MG63 (cell line): ENCODE measurements around the gene HAND1. TPM values are rescaled to one million over a fixed set of nuclear protein-coding genes. Genes with fewer than 3 reads are reported as not detected.

Experiments
- DNase-seq: peaks from one replicate; pipeline ENCODE4 v3.0.0-alpha.2; 2020
- H3K27me3 ChIP-seq: fragments of 250-450 bp; sonication (Bioruptor Pico); 2 replicates; pipeline ENCODE4 v1.5.1; 2020; ENCODE audit warnings: mild to moderate bottlenecking, moderate library complexity
- H3K36me3 ChIP-seq: fragments of 250-450 bp; sonication (Bioruptor Pico); 2 replicates; pipeline ENCODE4 v1.5.1; 2020; ENCODE audit warnings: mild to moderate bottlenecking, moderate library complexity
- H3K4me3 ChIP-seq: fragments of 250-450 bp; sonication (Bioruptor Pico); 2 replicates; pipeline ENCODE4 v1.5.1; 2020; ENCODE audit warnings: mild to moderate bottlenecking, moderate library complexity
- H3K9me3 ChIP-seq: fragments of 250-450 bp; sonication (Bioruptor Pico); 2 replicates; pipeline ENCODE4 v1.5.1; 2020; ENCODE audit warnings: mild to moderate bottlenecking, moderate library complexity
- total RNA-seq: library from RNA; depleted of rRNA; stranded (reverse); fragments of >200 nt; shearing (Covaris generic); gene quantifications from 2 replicates; pipeline ENCODE4 v1.2.3, GENCODE V29; 2014; ENCODE audit warnings: low replicate concordance

Gene HAND1
- total RNA-seq, 1 experiment from 2014 or later: 2.3 TPM

DNA sequence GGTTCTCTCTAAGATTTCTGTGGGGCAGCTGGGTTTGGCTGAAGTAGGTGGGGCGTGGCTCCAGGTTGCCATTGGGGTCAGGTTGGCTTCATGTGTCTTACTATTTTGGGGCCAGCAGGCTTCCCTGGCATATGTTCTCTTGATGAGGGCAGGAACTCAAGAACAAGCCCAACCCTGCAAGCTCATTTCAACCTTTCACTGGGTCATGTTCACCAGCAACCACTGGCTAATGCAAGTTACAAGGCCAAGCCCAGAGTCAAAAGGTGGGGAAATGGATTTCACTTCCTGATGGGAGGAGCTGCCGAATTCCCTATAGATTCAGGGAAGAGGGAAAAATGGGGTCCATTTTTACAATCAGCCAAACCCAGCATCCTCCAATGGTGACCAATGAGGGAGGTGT is 34.0 kb upstream of the HAND1 start:
- no peak for DNase-seq
- Histone ChIP-seq H3K9me3 (no peaks in the 10 kb centered on the region), H3K36me3 (no peaks in the 10 kb centered on the region), H3K27me3 (peaks cover 13% of the 10 kb centered on the region), H3K4me3 (no peak overlapping the region)

DNA sequence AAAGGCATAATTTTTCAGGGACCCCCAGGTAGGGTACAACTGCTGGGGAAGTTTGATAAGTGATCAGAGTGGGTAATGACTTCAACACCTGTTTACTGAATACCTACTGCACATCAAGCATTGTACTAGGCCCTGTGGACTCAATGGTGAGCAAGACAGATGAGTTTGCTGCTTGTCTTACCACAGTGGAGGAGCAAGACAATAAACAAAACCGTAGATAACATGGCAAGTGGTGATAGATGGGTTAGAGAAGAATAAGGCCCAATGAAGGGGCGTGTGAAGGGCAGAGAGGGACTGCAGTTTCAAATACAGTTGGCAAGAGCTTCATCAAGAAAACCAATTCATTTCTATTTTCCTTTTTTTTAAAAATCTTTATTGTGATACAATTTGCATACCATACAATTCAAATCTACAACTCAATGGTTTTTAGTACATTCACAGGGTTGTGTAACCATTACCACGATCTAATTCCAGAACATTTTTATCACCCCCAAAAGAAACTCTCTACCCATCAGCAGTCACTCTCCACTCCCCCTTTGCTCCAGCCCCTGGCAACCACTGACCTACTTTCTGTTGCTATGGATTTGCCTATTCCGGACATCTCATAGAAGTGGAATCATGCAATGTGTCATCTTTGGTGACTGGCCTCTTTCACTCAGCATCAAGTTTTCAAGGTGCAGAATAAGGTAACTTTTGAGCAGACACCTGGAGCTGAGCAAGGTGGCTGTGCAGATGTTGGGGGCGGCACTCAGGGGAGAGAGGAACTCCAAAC is 31.9 kb upstream of the HAND1 start:
- peaks cover 13% of the 10 kb centered on the region for H3K27me3 ChIP-seq

DNA sequence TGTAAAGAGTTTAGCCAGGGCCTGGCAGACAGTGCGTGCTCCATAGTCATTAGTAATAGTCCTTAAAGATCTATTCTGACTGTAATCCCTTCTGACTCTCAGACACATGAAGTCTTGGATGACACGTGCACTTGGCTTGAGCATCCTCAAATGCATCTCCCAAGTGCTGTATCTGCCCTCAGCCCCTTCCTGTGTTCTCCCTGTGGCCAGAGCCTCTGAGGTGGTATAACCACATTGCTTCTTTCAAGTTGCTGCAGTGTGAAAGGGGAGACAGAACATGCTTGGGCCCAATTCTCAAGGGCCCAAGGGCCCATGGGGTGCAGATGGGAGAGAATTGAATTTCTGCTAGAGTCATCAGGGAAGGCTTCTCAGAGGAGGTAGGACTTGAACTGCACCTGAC is 30.1 kb upstream of the HAND1 start:
- DNase-seq: no peak
- Histone ChIP-seq H3K36me3 (no peaks in the 10 kb centered on the region), H3K27me3 (peaks cover 2% of the 10 kb centered on the region; the same call in 1 of the 2 replicates), H3K9me3 (no peaks in the 10 kb centered on the region), H3K4me3 (no peak overlapping the region)

More for the DNA sequence above, 31.9 kb upstream of the HAND1 start:
- Histone ChIP-seq H3K4me3 (no peak overlapping the region), H3K36me3 (no peaks in the 10 kb centered on the region), H3K9me3 (no peaks in the 10 kb centered on the region)
- no peak for DNase-seq

DNA sequence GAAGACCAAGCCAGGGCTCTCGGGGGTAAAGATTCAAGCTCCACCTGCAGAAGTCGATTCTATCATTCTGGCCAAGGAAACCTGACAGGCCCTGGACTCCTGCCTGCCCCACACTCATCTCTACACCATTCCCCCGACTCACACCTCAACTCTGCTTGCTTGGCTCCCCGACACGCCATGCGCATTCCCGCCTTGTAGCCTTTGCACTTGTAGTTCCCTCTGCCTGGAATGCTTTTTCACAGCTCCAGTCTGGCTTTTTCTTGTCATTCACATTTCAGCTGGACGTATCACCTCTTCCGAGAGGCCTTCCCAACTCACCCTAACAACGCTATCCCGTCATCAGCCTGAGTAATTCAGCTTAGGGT is 28.7 kb upstream of the HAND1 start:
- Histone ChIP-seq H3K36me3 (no peaks in the 10 kb centered on the region), H3K4me3 (no peak overlapping the region), H3K9me3 (no peaks in the 10 kb centered on the region), H3K27me3 (0 out of 2 replicates have a peak, but pooled peaks cover 2% of the 10 kb centered on the region)
- DNase-seq: no peak

DNA sequence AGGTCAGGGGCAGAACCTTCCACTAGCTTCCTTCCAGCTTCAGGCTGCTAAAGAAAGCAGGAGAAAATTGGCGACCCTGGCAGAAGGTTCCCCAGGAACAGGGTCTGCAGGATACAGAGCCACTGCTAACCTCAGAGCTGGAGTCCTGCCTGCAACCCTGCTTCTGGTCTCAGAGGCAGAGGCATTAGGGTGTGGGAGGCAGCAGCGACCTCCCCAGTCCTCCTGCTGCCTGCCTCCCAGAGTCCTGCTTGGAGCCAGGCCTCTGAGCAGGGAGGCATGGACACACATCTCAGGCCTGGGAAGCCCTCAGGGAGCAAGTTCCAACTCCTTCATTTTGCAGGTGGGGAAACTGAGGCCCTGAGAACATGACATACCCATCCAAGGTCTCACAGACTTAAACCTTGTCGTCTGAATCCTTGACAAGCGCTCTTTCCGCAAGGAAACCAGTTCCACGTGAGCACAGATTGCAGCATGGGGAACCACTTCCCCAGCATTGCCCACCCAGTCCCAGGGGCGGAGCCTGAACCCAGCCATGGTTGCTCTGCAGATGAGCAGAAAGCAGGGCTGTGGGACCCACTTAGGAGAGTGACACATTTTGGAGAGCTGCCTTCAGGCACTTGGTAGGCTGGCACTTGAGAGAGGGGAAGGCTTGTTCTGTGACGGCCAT is 28.2 kb upstream of the HAND1 start:
- H3K9me3 ChIP-seq: no peaks in the 10 kb centered on the region
- no peaks in the 10 kb centered on the region for H3K27me3 ChIP-seq
- no peak overlapping the region for H3K4me3 ChIP-seq
- DNase-seq: no peak
- no peaks in the 10 kb centered on the region for H3K36me3 ChIP-seq

DNA sequence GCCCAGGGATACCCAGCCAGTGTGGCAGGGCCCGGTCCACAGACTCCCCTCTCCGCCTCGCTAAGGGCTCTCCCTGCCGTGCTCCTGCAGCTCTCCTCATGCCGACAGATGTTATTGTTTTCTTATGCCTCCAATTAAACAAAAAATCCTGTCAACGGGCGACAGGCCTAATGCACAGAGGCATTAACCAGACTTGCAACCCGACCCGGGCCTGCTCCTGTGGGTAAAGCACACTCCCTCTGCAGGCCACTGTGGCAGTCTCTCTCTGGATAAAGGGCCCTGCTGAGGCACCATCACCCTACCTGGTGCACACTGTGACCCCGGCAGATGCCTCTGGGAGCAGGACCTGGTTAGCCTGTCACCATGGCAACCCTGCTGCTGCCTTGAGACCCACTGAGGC is 27.5 kb upstream of the HAND1 start:
- no peak for DNase-seq
- Histone ChIP-seq H3K4me3 (no peak overlapping the region), H3K9me3 (no peaks in the 10 kb centered on the region), H3K36me3 (no peaks in the 10 kb centered on the region), H3K27me3 (no peaks in the 10 kb centered on the region)

DNA sequence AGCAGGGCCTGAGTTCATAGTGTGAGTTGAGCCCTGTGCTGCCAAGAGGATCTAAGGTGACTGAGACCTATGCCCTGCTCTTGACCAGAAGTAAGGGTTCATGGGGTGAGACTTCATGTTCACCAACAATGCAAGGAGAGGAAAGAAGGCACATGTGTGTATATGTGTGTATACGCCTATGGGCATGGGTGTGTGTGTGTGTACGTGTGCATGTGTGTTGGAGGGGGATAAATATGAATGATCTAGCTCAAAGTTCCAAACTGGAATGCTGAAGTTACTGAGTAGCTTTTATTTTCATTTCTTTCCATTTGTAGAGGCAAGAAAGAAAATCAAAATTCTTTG is 25.6 kb upstream of the HAND1 start:
- H3K27me3 ChIP-seq: no peaks in the 10 kb centered on the region
- H3K9me3 ChIP-seq: no peaks in the 10 kb centered on the region
- DNase-seq: no peak
- H3K36me3 ChIP-seq: no peaks in the 10 kb centered on the region
- H3K4me3 ChIP-seq: no peak overlapping the region

DNA sequence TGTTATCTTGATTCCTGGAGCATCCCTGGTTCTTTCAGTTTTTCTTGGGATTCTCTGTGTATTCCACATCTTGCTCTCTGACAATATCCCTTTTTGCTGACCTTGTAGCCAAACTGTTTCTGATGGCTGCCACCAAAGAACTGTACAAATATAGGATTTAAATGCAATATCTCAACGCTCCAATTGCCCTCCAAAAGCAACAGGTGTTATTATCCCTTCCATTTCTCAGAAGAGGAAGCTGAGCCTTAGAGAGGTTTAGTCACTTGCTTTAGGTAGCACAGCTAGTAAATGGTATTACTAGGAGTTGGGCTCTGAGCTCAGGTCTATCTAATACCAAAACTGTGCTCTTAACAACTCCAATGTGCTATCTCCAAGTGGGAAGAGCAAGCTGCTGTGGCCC is 24.2 kb upstream of the HAND1 start:
- Histone ChIP-seq H3K27me3 (no peaks in the 10 kb centered on the region; the same call in 1 of the 2 replicates), H3K9me3 (no peaks in the 10 kb centered on the region), H3K4me3 (no peak overlapping the region), H3K36me3 (no peaks in the 10 kb centered on the region)
- no peak for DNase-seq

DNA sequence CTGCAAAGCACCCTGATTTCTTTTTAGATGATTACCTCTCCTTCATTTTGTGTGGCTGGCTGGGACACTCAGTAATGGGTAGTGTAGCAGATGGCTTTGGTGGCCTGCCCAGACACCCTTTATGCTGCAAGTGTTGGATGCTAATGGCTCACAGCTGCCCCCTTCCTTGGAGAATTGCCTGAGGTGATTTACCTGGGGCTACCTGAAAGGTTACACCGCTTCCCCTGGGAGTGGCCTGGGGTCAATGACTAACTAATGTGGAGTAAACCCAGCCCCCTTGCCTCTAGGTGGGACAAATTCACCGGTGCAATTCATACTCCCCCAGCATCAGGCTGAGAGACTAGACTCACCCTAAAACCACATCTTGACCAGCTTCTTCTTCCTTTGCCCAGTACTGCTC is 23.5 kb upstream of the HAND1 start:
- DNase-seq: no peak
- H3K4me3 ChIP-seq: no peak overlapping the region
- no peaks in the 10 kb centered on the region for H3K9me3 ChIP-seq
- no peaks in the 10 kb centered on the region for H3K36me3 ChIP-seq
- H3K27me3 ChIP-seq: peaks cover 4% of the 10 kb centered on the region

DNA sequence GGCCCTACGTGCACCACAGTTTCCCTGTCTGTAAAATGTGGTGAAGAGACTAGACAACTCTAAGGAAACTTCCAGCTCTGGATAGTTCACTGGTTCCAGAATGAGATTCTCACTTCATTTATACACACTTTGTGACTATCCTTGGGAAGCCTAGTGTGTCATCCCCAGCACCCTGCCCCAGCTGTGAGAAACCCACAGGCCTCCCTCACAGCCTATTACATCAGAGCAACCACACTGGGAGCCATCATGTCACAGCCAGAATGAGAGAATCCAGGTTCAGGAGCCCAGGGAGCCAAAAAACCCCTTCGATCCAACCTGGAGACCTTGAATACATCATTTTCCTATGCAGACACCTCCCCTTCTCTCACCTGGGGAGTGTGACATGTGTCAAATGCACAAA is 21.0 kb upstream of the HAND1 start:
- DNase-seq: no peak
- H3K9me3 ChIP-seq: no peaks in the 10 kb centered on the region
- H3K4me3 ChIP-seq: no peak overlapping the region
- peaks cover 22% of the 10 kb centered on the region for H3K27me3 ChIP-seq
- H3K36me3 ChIP-seq: no peaks in the 10 kb centered on the region

DNA sequence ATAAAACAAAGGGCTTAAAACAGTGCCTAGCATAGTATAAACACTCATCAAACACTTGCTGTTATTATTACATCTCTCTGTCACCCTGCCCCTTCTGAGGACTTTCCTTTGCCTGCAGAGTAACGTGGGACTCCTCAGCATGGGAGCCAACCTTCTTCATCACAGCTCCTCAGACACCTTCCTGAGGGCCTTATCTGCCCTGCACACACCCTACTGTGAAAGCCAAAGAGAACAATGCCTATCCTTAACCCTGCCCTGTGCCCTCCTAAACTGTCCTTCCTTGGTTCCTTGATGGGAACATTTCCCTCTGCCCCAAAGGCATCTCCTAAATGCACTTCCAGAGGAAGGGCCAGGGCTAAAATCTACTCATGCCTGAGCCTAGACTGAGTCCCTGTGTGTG is 20.6 kb upstream of the HAND1 start:
- H3K27me3 ChIP-seq: peaks cover 24% of the 10 kb centered on the region
- DNase-seq: no peak
- H3K4me3 ChIP-seq: no peak overlapping the region
- H3K9me3 ChIP-seq: no peaks in the 10 kb centered on the region
- no peaks in the 10 kb centered on the region for H3K36me3 ChIP-seq

DNA sequence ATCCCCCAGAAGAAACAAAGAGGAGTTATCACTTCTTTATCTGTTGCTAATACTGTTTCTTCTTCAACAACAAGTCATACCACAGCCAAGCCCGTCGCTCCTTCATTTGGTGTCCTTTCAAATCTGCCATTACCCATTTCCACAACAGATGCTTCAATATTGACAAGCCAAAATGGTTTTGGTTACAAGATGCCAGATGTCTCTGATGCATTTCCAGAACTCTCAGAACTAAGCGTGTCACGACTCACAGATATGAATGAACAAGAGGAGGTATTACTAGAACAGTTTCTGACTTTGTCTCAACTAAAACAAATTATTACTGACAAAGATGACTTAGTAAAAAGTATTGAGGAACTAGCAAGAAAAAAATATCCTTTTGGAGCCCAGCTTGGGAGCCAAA is 16.0 kb upstream of the HAND1 start:
- no peaks in the 10 kb centered on the region for H3K36me3 ChIP-seq
- no peak for DNase-seq
- no peaks in the 10 kb centered on the region for H3K9me3 ChIP-seq
- H3K4me3 ChIP-seq: no peak overlapping the region
- H3K27me3 ChIP-seq: peaks cover 25% of the 10 kb centered on the region

DNA sequence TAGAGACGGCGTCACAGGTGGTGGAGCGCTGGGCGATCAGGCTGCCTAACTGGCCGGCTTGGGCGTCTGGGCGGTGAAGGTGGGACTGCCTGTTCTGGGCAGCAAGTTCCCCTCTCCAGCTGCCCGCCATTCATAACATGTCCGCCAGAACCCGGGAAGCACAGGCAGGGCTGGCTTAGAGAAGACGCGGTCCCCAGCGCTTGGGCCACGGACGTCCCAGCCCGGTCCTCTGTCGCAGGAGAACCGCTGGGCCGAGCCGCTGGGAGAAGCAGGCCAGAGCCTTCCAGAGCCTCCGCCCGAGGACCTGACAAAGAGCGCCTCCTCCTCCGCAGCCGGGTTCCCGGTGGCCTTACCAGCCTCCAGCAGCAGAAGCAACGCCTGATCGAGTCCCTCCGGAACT is 15.2 kb upstream of the HAND1 start:
- DNase-seq: no peak
- no peak overlapping the region for H3K4me3 ChIP-seq
- H3K27me3 ChIP-seq: peaks cover 28% of the 10 kb centered on the region
- H3K9me3 ChIP-seq: no peaks in the 10 kb centered on the region
- no peaks in the 10 kb centered on the region for H3K36me3 ChIP-seq

DNA sequence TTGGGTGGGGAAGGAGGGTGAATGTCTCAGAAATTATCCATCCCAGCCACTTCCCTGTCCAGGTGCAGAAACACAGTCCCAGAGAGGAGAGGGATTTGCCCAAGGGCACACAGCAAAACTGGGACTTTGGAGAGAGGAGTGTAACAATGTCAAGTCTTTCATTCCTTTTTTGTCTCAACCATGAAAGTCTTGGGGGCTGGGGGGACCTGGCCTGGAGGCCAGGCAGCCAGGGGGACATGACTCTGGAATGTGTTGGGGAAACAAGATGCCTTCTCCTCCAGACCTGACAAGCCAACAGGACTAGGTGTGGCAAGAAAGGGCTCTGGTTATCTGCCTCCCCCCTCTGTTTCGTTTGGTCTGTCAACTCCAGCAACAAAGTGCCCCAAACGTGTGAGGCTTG is 13.9 kb upstream of the HAND1 start:
- H3K4me3 ChIP-seq: no peak overlapping the region
- H3K9me3 ChIP-seq: no peaks in the 10 kb centered on the region
- no peaks in the 10 kb centered on the region for H3K36me3 ChIP-seq
- peaks cover 32% of the 10 kb centered on the region for H3K27me3 ChIP-seq
- no peak for DNase-seq

DNA sequence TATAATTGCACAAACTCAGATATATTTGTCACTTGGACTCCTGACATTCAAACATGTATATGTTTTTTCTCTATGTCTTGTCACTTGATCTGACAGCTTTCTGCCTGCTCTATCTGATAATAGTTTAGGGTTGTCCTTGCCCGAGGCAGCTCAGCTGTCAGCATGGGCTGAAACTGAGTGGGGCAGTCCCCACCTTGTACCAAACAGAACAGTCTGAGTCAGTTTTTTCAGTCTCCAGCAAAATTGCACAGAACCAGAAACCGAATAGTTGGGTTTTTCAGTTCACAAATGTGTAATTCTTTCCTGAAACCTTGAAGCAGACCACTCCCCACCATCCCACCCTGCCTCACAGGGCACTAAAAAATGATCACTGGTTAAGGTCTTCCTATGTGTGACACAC is 9.5 kb upstream of the HAND1 start:
- Histone ChIP-seq H3K4me3 (no peak overlapping the region), H3K9me3 (no peaks in the 10 kb centered on the region), H3K36me3 (no peaks in the 10 kb centered on the region), H3K27me3 (peaks cover 36% of the 10 kb centered on the region)
- DNase-seq: no peak

DNA sequence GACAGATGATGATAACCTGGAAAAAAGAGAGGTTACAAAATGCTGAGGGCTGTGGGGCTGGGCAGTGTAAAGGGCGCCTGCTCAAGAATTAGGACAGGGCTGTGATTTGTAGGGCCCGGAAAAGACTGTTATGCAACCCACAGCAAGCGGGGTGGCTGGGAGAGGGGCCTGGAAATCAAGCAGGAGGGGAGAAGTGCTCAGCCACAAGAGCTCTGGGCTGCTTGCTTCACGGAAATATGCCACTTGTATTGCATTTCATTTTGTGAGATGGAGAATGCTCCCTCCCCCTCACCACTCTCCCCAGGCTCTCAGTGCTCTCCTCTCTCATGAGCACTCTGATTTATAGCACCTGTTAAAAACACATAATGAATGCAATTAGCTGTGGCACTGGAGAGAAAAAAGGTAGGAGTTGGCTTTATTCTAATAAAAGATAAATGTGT is 8.4 kb upstream of the HAND1 start:
- DNase-seq: no peak

DNA sequence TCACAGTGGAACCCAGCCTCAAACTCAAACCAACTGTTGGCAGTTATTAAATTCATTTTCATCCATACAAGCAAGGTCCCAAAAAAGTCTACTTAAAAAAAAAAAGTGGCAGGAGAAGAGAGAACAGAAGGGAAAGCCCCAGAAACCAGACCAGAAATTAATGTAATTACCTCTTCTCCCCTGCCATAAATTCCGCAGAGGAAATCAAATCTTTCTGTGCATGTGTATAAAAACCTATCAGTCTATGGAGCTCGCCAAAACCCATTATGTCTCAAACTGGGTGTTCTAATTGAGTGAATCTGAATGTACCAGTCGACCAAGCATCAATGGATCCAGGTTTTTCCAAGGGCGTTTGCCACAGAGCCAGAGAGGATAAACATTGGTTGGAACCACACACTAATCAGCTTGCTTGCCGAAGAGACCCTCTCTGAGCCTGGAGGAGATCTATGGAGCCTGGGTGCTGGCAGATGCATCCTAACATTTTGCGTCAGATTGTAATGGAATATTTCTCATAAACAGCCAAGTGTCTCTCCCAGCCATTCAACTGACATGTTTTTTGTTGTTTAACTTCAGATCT is 7.9 kb upstream of the HAND1 start:
- Histone ChIP-seq H3K27me3 (peaks cover 36% of the 10 kb centered on the region), H3K9me3 (no peaks in the 10 kb centered on the region), H3K4me3 (no peak overlapping the region), H3K36me3 (no peaks in the 10 kb centered on the region)
- no peak for DNase-seq

More for the DNA sequence above, 8.4 kb upstream of the HAND1 start:
- Histone ChIP-seq H3K4me3 (no peak overlapping the region), H3K36me3 (no peaks in the 10 kb centered on the region), H3K9me3 (no peaks in the 10 kb centered on the region), H3K27me3 (peaks cover 36% of the 10 kb centered on the region)

DNA sequence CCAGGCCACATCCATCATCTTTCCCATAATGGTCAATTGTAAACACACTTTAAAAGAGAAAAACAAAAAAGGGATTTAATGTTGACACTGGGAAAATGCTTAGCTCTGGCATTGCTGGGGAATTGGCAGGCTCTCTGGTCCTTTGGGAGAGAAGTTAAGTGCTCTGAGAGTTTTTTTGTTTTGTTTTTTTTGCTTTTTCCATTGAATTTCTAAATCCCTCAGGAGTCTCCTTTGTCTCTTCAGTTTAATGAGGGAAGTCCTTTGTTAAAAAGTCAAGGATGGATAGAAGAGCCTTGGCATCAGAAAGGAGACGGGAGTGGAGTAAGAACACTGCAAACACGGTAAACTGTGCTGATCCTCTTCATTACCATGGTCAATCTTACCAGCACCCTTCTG is 7.1 kb upstream of the HAND1 start:
- no peaks in the 10 kb centered on the region for H3K36me3 ChIP-seq
- no peak overlapping the region for H3K4me3 ChIP-seq
- DNase-seq: no peak
- peaks cover 36% of the 10 kb centered on the region for H3K27me3 ChIP-seq
- no peaks in the 10 kb centered on the region for H3K9me3 ChIP-seq
